Activated CD8-positive, alpha-beta T cell treated with anti-CD3 and anti-CD28 coated beads for 36 hours (primary cell): ENCODE data around the gene KLF1. TPM values are rescaled to one million over a fixed set of nuclear protein-coding genes. Genes with fewer than 3 reads are reported as not detected.
A peak's percentile ranks its signal among the peaks of the same experiment; 100 is the strongest.

ENCODE experiments used
- ATAC-seq: fragments of 200-7000 bp; cut with Tn5 transposase; one replicate; pipeline ENCODE4 v1.10.0; 2021; ENCODE audit warnings: mild to moderate bottlenecking, moderate library complexity
- CTCF ChIA-PET: fragments of 350-600 bp; sonication (Branson Sonifier 250); formaldehyde crosslinking; loops from one replicate; lab custom pipeline; 2021; ENCODE audit warnings: antibody characterized with exemption; lab: Charles Lee
- POLR2A ChIA-PET: fragments of 350-600 bp; sonication (Branson Sonifier 250); formaldehyde crosslinking; loops from one replicate; lab custom pipeline; 2021; ENCODE audit warnings: antibody characterized with exemption; lab: Charles Lee
- DNase-seq: peaks from one replicate; pipeline ENCODE4 v3.0.0-alpha.2; 2020
- H3K27ac Mint-ChIP-seq: one replicate; pipeline ENCODE4 v1.8.0; 2021; ENCODE audit warnings: mild to moderate bottlenecking, mixed read lengths
- H3K27me3 Mint-ChIP-seq: one replicate; pipeline ENCODE4 v1.8.0; 2021; ENCODE audit warnings: mixed read lengths
- H3K36me3 Mint-ChIP-seq: one replicate; pipeline ENCODE4 v1.8.0; 2021; ENCODE audit warnings: low read depth, mixed read lengths
- H3K4me1 Mint-ChIP-seq: one replicate; pipeline ENCODE4 v1.8.0; 2021; ENCODE audit warnings: low read depth, mixed read lengths
- H3K4me3 Mint-ChIP-seq: one replicate; pipeline ENCODE4 v1.8.0; 2021; ENCODE audit warnings: mild to moderate bottlenecking, moderate library complexity, mixed read lengths
- H3K9me3 Mint-ChIP-seq: one replicate; pipeline ENCODE4 v1.8.0; 2021; ENCODE audit warnings: mixed read lengths
- CTCF ChIP-seq: fragments of 200-600 bp; IDR thresholded peaks from one replicate; pipeline ENCODE4 v1.8.0; 2022; ENCODE audit warnings: antibody characterized with exemption, mild to moderate bottlenecking
- intact Hi-C: fragments of 100-400 bp; cut with micrococcal nuclease; formaldehyde crosslinking; loops from one replicate; pipeline ENCODE4 v1.10.0; 2022
- microRNA-seq: library from miRNA; unstranded; fragments of <30 nt; microRNA quantifications from one replicate; pipeline ENCODE4 v1.2.0, GENCODE V29; 2022; ENCODE audit warnings: borderline microRNAs expressed, borderline replicate concordance
- total RNA-seq, 2 experiments: library from RNA; stranded (reverse); gene quantifications; one replicate each; pipeline ENCODE4 v1.2.3, GENCODE V29; 2021

Gene KLF1
- total RNA-seq, 2 experiments from 2014 or later = 0.32 to 0.38 TPM

DNA sequence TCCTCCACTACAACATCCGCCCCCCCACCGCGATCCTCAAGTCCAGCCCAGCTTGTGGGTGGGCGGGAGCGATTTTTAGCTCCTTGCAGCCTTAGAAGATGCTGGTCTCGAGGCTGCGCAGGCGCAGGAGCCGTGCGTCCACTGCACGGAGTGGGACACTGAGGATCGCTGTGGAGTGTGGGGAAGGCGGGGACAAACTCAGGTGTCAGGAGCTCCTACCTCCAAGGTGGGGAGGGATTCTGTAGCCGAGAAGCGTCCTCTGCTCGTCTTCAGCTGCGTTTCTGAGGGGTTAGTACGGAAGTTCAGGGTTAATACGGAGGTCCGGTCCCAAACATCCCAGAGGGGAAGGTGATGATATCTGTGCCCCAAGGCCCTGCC is 52.4 kb downstream of the KLF1 start, which contains the start of gene RTBDN:
Gene RTBDN (minus strand): TSS at position 14 of the 378 bp plus-strand sequence. CDS start 4,600 bp downstream, outside the sequence.
- H3K9me3 Mint-ChIP-seq = peaks cover 1% of the 10 kb centered on the region
- peak; percentile 63 for DNase-seq
- TF ChIP-seq CTCF = no peak
- ChIA-PET POLR2A (interaction anchor here (1.3 to 1.4 kb wide), 3 partner anchors 10 to 99 kb away, joined by 3 read pairs; partner anchors contain the start of genes FARSA and GET3), CTCF (interaction anchor here (0.8 to 1.5 kb wide), 5 partner anchors 10 to 101 kb away, joined by 3 to 13 read pairs (median 5); no protein-coding TSS in a partner anchor)
- peaks cover 30% of the 10 kb centered on the region for H3K4me1 Mint-ChIP-seq
- ATAC-seq = no peak
- H3K4me3 Mint-ChIP-seq = peak within 1 kb of the TSS; percentile 31
- peaks cover 76% of the 10 kb centered on the region for H3K27me3 Mint-ChIP-seq
- intact Hi-C loops = no loop called here
- H3K36me3 Mint-ChIP-seq = no peaks in the 10 kb centered on the region
- no peak within 1 kb of the TSS for H3K27ac Mint-ChIP-seq

Small RNAs within 50 kb of the gene (microRNA-seq; reads per million reads assigned to microRNA genes)
- gene MIR5695 (not detected), gene MIR6794 (not detected)

Other genes with a start within 250 kb of the KLF1 start
- 100 to 1,000 TPM; 127 to 135 TPM for gene MAN2B1, start 220.5 kb downstream of the KLF1 start, total RNA-seq
- gene WDR83, start 220.4 kb downstream of the KLF1 start, total RNA-seq = 10 to 100 TPM; 17.5 to 23.2 TPM
- 100 to 1,000 TPM; 113 TPM for gene DHPS, start 205.3 kb downstream of the KLF1 start, total RNA-seq
- gene GNG14, start 199.2 kb downstream of the KLF1 start, total RNA-seq = not detected
- 10 to 100 TPM in 1 of 2 experiments, 1 to 10 TPM in 1; 9.9 to 10.8 TPM for gene FBXW9, start 190.6 kb downstream of the KLF1 start, total RNA-seq
- gene TNPO2, start 163.3 kb downstream of the KLF1 start, total RNA-seq = 10 to 100 TPM; 90.7 to 94.5 TPM
- gene TRIR, start 152.5 kb downstream of the KLF1 start, total RNA-seq = 100 to 1,000 TPM; 154 to 169 TPM
- 10 to 100 TPM; 50.7 to 52.2 TPM for gene GET3, start 149.7 kb downstream of the KLF1 start, total RNA-seq
- gene BEST2, start 135.4 kb downstream of the KLF1 start, total RNA-seq = not detected
- 10 to 100 TPM; 17.3 to 18.4 TPM for gene HOOK2, start 111.6 kb downstream of the KLF1 start, total RNA-seq
- 100 to 1,000 TPM; 292 to 299 TPM for gene JUNB, start 95.7 kb downstream of the KLF1 start, total RNA-seq
- gene PRDX2, start 85.4 kb downstream of the KLF1 start, total RNA-seq = 100 to 1,000 TPM; 251 to 262 TPM
- gene THSD8, start 85.1 kb downstream of the KLF1 start, total RNA-seq = 10 to 100 TPM; 31.1 to 36.2 TPM
- gene RNASEH2A, start 80.6 kb downstream of the KLF1 start, total RNA-seq = 10 to 100 TPM; 40.3 to 44.1 TPM
- gene RTBDN, start 52.6 kb downstream of the KLF1 start, total RNA-seq = not detected
- 1 to 10 TPM; 2.4 to 3.0 TPM for gene MAST1, start 48.7 kb downstream of the KLF1 start, total RNA-seq
- 10 to 100 TPM; 22.3 to 26.1 TPM for gene DNASE2, start 5.8 kb downstream of the KLF1 start, total RNA-seq
- 10 to 100 TPM; 37.5 to 43.8 TPM for gene GCDH, start 4.0 kb upstream of the KLF1 start, total RNA-seq
- 1 to 10 TPM; 3.0 to 4.4 TPM for gene SYCE2, start 32.1 kb upstream of the KLF1 start, total RNA-seq
- 100 to 1,000 TPM; 128 to 138 TPM for gene FARSA, start 46.5 kb upstream of the KLF1 start, total RNA-seq
- 100 to 1,000 TPM; 535 to 563 TPM for gene CALR, start 51.4 kb upstream of the KLF1 start, total RNA-seq
- 100 to 1,000 TPM; 189 to 190 TPM for gene RAD23A, start 58.7 kb upstream of the KLF1 start, total RNA-seq
- gene GADD45GIP1, start 70.0 kb upstream of the KLF1 start, total RNA-seq = 10 to 100 TPM; 32.6 to 36.0 TPM
- not detected for gene DAND5, start 82.4 kb upstream of the KLF1 start, total RNA-seq
- gene NFIX, start 108.3 kb upstream of the KLF1 start, total RNA-seq = 1 to 10 TPM; 4.7 to 5.0 TPM
- 1 to 10 TPM; 3.9 to 4.8 TPM for gene LYL1, start 215.7 kb upstream of the KLF1 start, total RNA-seq
- 10 to 100 TPM; 85.0 to 95.7 TPM for gene TRMT1, start 229.5 kb upstream of the KLF1 start, total RNA-seq
- gene NACC1, start 231.1 kb upstream of the KLF1 start, total RNA-seq = 10 to 100 TPM; 73.8 to 87.5 TPM